NT2/D1 (cell line): ENCODE results near the gene CYP39A1.

Experiments
- SUZ12 ChIP-seq: IDR thresholded peaks from 2 replicates; pipeline ENCODE4 v1.6.1; 2011; ENCODE audit not compliant: insufficient read length, insufficient read depth; ENCODE audit errors: extremely low read depth
- YY1 ChIP-seq: IDR thresholded peaks from 2 replicates; pipeline ENCODE4 v1.6.1; 2011; ENCODE audit not compliant: insufficient read length, insufficient read depth

GRCh38 chr6:46500382-46500781 is 152.2 kb downstream of the CYP39A1 start:
- TF ChIP-seq YY1: no peak
- TF ChIP-seq SUZ12: no peak
